Measurements from ENCODE around the gene MYT1. TPM values are rescaled to one million over a fixed set of nuclear protein-coding genes. Genes with fewer than 3 reads are reported as not detected.

MYT1 gene
- total and polyA plus RNA-seq, 2 of the 13 experiments (the other 11 are each of a cell fraction or from before 2014, with no cell fraction given) = 0.58 to 2.5 TPM

GRCh38 chr20:64253443-64253842 lies 89.2 kb downstream of the MYT1 start (continued):
- TF ChIP-seq KMT2A (CRISPR knock-in tag; IDR thresholded peaks at IDR 0.05) (no peak), ATF7 (IDR thresholded peaks at IDR 0.05) (no peak), ATF7 (CRISPR knock-in tag; IDR thresholded peaks at IDR 0.05) (no peak), ZNF350 (CRISPR knock-in tag; IDR thresholded peaks at IDR 0.05; ENCODE audit: borderline replicate concordance, low read depth) (no peak), ZNF33A (CRISPR knock-in tag; IDR thresholded peaks at IDR 0.05; ENCODE audit: borderline replicate concordance) (no peak), SMYD3 (CRISPR knock-in tag; IDR thresholded peaks at IDR 0.05) (0 out of 2 replicates have a peak, but pooled peaks have one; percentile 41), NR2F6 (IDR thresholded peaks at IDR 0.05) (no peak), NR2F6 (CRISPR knock-in tag; IDR thresholded peaks at IDR 0.05) (no peak), KAT8 (CRISPR knock-in tag; IDR thresholded peaks at IDR 0.05) (peak; percentile 46; the same call in 1 of the 2 replicates), ZFP82 (CRISPR knock-in tag; IDR thresholded peaks at IDR 0.05; ENCODE audit: borderline replicate concordance) (no peak), ZNF749 (CRISPR knock-in tag; IDR thresholded peaks at IDR 0.05; ENCODE audit: borderline replicate concordance) (no peak), TARDBP (CRISPR knock-in tag; IDR thresholded peaks at IDR 0.05) (no peak), ZBTB26 (CRISPR knock-in tag; IDR thresholded peaks at IDR 0.05; ENCODE audit: borderline replicate concordance) (no peak), TFDP2 (CRISPR knock-in tag; IDR thresholded peaks at IDR 0.05) (no peak), POLR2A (IDR thresholded peaks at IDR 0.05; ENCODE audit: insufficient read depth in 1 of 2, low read depth in 2 of 2, low read length in 2 of 2) (no peak), ZNF33B (CRISPR knock-in tag; IDR thresholded peaks at IDR 0.05) (no peak), ZNF761 (CRISPR knock-in tag; conservative IDR thresholded peaks at IDR 0.05) (no peak), SRSF1 (optimal IDR thresholded peaks at IDR 0.05; ENCODE audit: low read depth, low read length) (no peak), EEA1 (CRISPR knock-in tag; IDR thresholded peaks at IDR 0.05; ENCODE audit: borderline replicate concordance) (no peak), ZNF644 (CRISPR knock-in tag; IDR thresholded peaks at IDR 0.05; ENCODE audit: low read depth) (peak; percentile 79), GFI1 (CRISPR knock-in tag; IDR thresholded peaks at IDR 0.05; ENCODE audit: borderline replicate concordance) (no peak), ZNF790 (CRISPR knock-in tag; IDR thresholded peaks at IDR 0.05; ENCODE audit: borderline replicate concordance) (no peak), ZNF558 (CRISPR knock-in tag; IDR thresholded peaks at IDR 0.05; ENCODE audit: borderline replicate concordance) (no peak), ZNF660 (CRISPR knock-in tag; IDR thresholded peaks at IDR 0.05; ENCODE audit: borderline replicate concordance, low read depth) (no peak), MAX (IDR thresholded peaks at IDR 0.05) (peak; percentile 57; the same call in 1 of the 2 replicates), TEAD3 (CRISPR knock-in tag; optimal IDR thresholded peaks at IDR 0.05; ENCODE audit: borderline replicate concordance) (peak; percentile 88), MAFG (CRISPR knock-in tag; IDR thresholded peaks at IDR 0.05) (no peak), JARID2 (CRISPR knock-in tag; IDR thresholded peaks at IDR 0.05; ENCODE audit: insufficient replicate concordance) (no peak), ATRX (CRISPR knock-in tag; IDR thresholded peaks at IDR 0.05; ENCODE audit: borderline replicate concordance) (no peak), ARHGAP35 (CRISPR knock-in tag; IDR thresholded peaks at IDR 0.05; ENCODE audit: borderline replicate concordance) (no peak), BCL6 (CRISPR knock-in tag; IDR thresholded peaks at IDR 0.05) (no peak)

Data from HepG2 (cell line).